GM23338 (cell line): ENCODE results near the gene PSMD12. TPM values are rescaled to one million over a fixed set of nuclear protein-coding genes. Genes with fewer than 3 reads are reported as not detected.

ENCODE experiments used
- ATAC-seq: fragments of 200-7000 bp; cut with Tn5 transposase; 3 replicates; pipeline ENCODE4 v1.9.1; 2020
- DNase-seq: peaks from one replicate; pipeline ENCODE4 v3.0.0-alpha.2; 2015; ENCODE audit warnings: low spot score
- H2AFZ ChIP-seq: fragments of 200-600 bp; sonication (generic); 2 replicates; pipeline ENCODE4 v1.8.0; 2016; ENCODE audit warnings: antibody characterized with exemption, mild to moderate bottlenecking, moderate library complexity
- H3F3A ChIP-seq: fragments of 200-600 bp; sonication (generic); replicated peaks from 2 replicates; pipeline ENCODE4 v1.8.0; 2017; ENCODE audit warnings: antibody characterized with exemption, mixed run types, low read depth
- H3K27ac ChIP-seq: fragments of 200-600 bp; sonication (generic); 2 replicates; pipeline ENCODE4 v1.6.1; 2016; ENCODE audit warnings: low read depth
- H3K27me3 ChIP-seq: fragments of 200-600 bp; sonication (generic); 2 replicates; pipeline ENCODE4 v1.8.0; 2016; ENCODE audit warnings: mild to moderate bottlenecking, mixed run types, moderate library complexity; ENCODE audit not compliant: insufficient read depth
- H3K36me3 ChIP-seq: fragments of 200-600 bp; sonication (generic); 2 replicates; pipeline ENCODE4 v1.8.0; 2016; ENCODE audit warnings: mild to moderate bottlenecking; ENCODE audit not compliant: insufficient read depth
- H3K4me1 ChIP-seq: fragments of 200-600 bp; sonication (generic); 2 replicates; pipeline ENCODE4 v1.8.0; 2016; ENCODE audit warnings: mild to moderate bottlenecking, moderate library complexity; ENCODE audit not compliant: insufficient read depth
- H3K4me2 ChIP-seq: fragments of 200-600 bp; sonication (generic); 2 replicates; pipeline ENCODE4 v1.7.1; 2017; ENCODE audit warnings: mixed run types
- H3K4me3 ChIP-seq: fragments of 200-600 bp; sonication (generic); 2 replicates; pipeline ENCODE4 v1.6.1; 2016; ENCODE audit warnings: mixed run types
- H3K79me2 ChIP-seq: fragments of 200-600 bp; sonication (generic); replicated peaks from 2 replicates; pipeline ENCODE4 v1.8.0; 2017; ENCODE audit warnings: mild to moderate bottlenecking; ENCODE audit not compliant: insufficient read depth
- H3K9me2 ChIP-seq: fragments of 200-600 bp; sonication (generic); 2 replicates; pipeline ENCODE4 v1.8.0; 2017; ENCODE audit not compliant: insufficient read depth
- H4K20me1 ChIP-seq: fragments of 200-600 bp; sonication (generic); replicated peaks from 2 replicates; pipeline ENCODE4 v1.8.0; 2017; ENCODE audit warnings: mild to moderate bottlenecking; ENCODE audit not compliant: insufficient read depth
- H3K27ac Mint-ChIP-seq: 2 replicates; pipeline ENCODE4 v1.8.0; 2020; ENCODE audit warnings: inconsistent platforms, mild to moderate bottlenecking, moderate library complexity, mixed read lengths
- H3K27me3 Mint-ChIP-seq: 3 replicates; pipeline ENCODE4 v1.8.0; 2022; ENCODE audit warnings: low read depth, mild to moderate bottlenecking, moderate library complexity, mixed read lengths, inconsistent platforms; ENCODE audit not compliant: insufficient read depth, poor library complexity
- H3K36me3 Mint-ChIP-seq: 3 replicates; pipeline ENCODE4 v1.8.0; 2021; ENCODE audit warnings: low read depth, mild to moderate bottlenecking, inconsistent platforms, moderate library complexity, mixed read lengths
- H3K4me1 Mint-ChIP-seq: 3 replicates; pipeline ENCODE4 v1.8.0; 2020; ENCODE audit warnings: mild to moderate bottlenecking, inconsistent platforms, mixed read lengths
- H3K4me3 Mint-ChIP-seq: 3 replicates; pipeline ENCODE4 v1.8.0; 2021; ENCODE audit warnings: moderate library complexity, mild to moderate bottlenecking, inconsistent platforms, mixed read lengths
- H3K9me3 Mint-ChIP-seq: 3 replicates; pipeline ENCODE4 v1.8.0; 2020; ENCODE audit warnings: moderate library complexity, mild to moderate bottlenecking, inconsistent platforms, mixed read lengths
- CREB1 ChIP-seq: fragments of 250-450 bp; sonication (Bioruptor Pico); IDR thresholded peaks from 2 replicates; pipeline ENCODE4 v1.5.0; 2020; ENCODE audit warnings: low read depth, mild to moderate bottlenecking, moderate library complexity
- CTCF ChIP-seq, 2 experiments: fragments of 200-600 bp in 1 of 2; sonication (generic) in 1 of 2; conservative IDR thresholded peaks; 2 replicates each; pipeline versions ENCODE4 v1.5.1 to v1.6.1; 2016 to 2017; ENCODE audit warnings: antibody characterized with exemption in 2 of 2, low read depth in 2 of 2, mild to moderate bottlenecking in 2 of 2, moderate library complexity in 1 of 2
- EZH2 ChIP-seq: fragments of 200-600 bp; sonication (generic); IDR thresholded peaks from one replicate; pipeline ENCODE4 v1.8.0; 2017; ENCODE audit warnings: antibody characterized with exemption, mild to moderate bottlenecking, low read depth; ENCODE audit not compliant: unreplicated experiment
- EZH2phosphoT487 ChIP-seq: fragments of 200-600 bp; sonication (generic); IDR thresholded peaks from one replicate; pipeline ENCODE4 v1.8.1; 2018; ENCODE audit warnings: antibody characterized with exemption; ENCODE audit not compliant: unreplicated experiment
- JUNB ChIP-seq: IDR thresholded peaks from one replicate; pipeline ENCODE4 v1.6.1; 2016; ENCODE audit warnings: antibody characterized with exemption; ENCODE audit not compliant: unreplicated experiment
- NANOG ChIP-seq: IDR thresholded peaks from 2 replicates; pipeline ENCODE4 v1.6.1; 2016; ENCODE audit warnings: antibody characterized with exemption, borderline replicate concordance
- POLR2AphosphoS5 ChIP-seq: IDR thresholded peaks from 2 replicates; pipeline ENCODE4 v1.6.1; 2016; ENCODE audit warnings: antibody characterized with exemption, low read depth
- STAT1 ChIP-seq: IDR thresholded peaks from one replicate; pipeline ENCODE4 v1.6.1; 2016; ENCODE audit warnings: antibody characterized with exemption; ENCODE audit not compliant: unreplicated experiment
- ZNF331 ChIP-seq: fragments of 250-450 bp; sonication (Bioruptor Pico); IDR thresholded peaks from 2 replicates; pipeline ENCODE4 v1.5.0; 2020; ENCODE audit warnings: low read depth, mild to moderate bottlenecking, moderate library complexity
- ZNF462 ChIP-seq: fragments of 250-450 bp; sonication (Bioruptor Pico); IDR thresholded peaks from 2 replicates; pipeline ENCODE4 v1.5.0; 2020; ENCODE audit warnings: mild to moderate bottlenecking, moderate library complexity
- polyA plus RNA-seq: library from polyadenylated mRNA; unstranded; fragments of >200 nt; fragmentation: Nextera tagmentation; extraction: Ambion mirVana; gene quantifications from 2 replicates; pipeline ENCODE4 v1.2.1, GENCODE V29; 2016
- total RNA-seq: library from RNA; depleted of rRNA; stranded (reverse); fragments of >200 nt; shearing (Covaris generic); gene quantifications from 2 replicates; pipeline ENCODE4 v1.2.3, GENCODE V29; 2014
- TF ChIP-seq, protein P1 (sequence below): IDR thresholded peaks from 2 replicates; pipeline ENCODE4 v1.6.1; 2016; ENCODE audit warnings: antibody characterized with exemption

PSMD12 gene
- total and polyA plus RNA-seq, 2 experiments from 2014 or later, result 73.7 to 146 TPM

DNA sequence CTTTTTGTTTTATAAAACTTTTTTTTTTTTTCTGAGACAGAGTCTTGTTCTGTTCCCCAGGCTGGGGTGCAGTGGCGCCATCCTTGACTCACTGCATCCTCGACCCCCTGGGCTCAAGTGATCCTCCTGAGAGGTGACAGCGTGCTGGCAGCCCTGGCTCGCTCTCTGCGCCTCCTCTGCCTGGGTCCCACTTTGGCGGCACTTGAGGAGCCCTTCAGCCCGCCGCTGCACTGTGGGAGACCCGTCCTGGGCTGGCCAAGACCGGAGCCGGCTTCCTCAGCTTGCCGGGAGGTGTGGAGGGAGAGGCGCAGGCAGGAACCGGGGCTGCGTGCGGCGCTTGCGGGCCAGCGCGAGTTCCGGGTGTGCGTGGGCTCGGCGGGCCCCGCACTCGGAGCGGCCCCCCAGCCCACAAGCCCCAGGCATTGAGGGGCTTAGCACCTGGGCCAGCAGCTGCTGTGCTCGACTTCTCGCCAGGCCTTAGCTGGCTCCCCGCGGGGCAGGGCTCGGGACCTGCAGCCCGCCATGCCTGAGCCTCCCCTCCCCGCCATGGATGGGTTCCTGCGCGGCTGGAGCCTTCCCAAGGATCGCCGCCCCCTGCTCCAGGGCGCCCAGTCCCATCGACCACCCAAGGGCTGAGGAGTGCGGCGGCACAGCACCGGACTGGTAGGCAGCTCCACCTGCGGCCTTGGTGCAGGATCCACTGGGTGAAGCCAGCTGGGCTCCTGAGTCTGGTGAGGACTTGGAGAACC, 71.8 kb downstream of the PSMD12 start:
- ATAC-seq (no peak), DNase-seq (no peak)
- no peaks in the 10 kb centered on the region for H3K36me3 ChIP-seq
- no peak overlapping the region for H3K4me3 Mint-ChIP-seq
- no peaks in the 10 kb centered on the region for H3K4me1 ChIP-seq
- TF ChIP-seq EZH2phosphoT487, result no peak
- TF ChIP-seq, protein P1, sequence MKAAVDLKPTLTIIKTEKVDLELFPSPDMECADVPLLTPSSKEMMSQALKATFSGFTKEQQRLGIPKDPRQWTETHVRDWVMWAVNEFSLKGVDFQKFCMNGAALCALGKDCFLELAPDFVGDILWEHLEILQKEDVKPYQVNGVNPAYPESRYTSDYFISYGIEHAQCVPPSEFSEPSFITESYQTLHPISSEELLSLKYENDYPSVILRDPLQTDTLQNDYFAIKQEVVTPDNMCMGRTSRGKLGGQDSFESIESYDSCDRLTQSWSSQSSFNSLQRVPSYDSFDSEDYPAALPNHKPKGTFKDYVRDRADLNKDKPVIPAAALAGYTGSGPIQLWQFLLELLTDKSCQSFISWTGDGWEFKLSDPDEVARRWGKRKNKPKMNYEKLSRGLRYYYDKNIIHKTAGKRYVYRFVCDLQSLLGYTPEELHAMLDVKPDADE, result no peak
- no peak for TF ChIP-seq EZH2
- no peak for TF ChIP-seq ZNF331
- no peak for TF ChIP-seq CREB1
- TF ChIP-seq NANOG, result no peak
- TF ChIP-seq ZNF462 (CRISPR knock-in tag), result no peak
- TF ChIP-seq STAT1, result no peak
- no peak for TF ChIP-seq POLR2AphosphoS5
- no peak for TF ChIP-seq JUNB
- TF ChIP-seq CTCF (conservative IDR thresholded peaks at IDR 0.05; ENCODE audit: low read depth in 2 of 2), result no peak
- no peak overlapping the region for H3K27ac Mint-ChIP-seq
- no peaks in the 10 kb centered on the region for H3K9me2 ChIP-seq
- no peaks in the 10 kb centered on the region for H3K36me3 Mint-ChIP-seq
- H3K79me2 ChIP-seq, result no peaks in the 10 kb centered on the region
- H3K9me3 Mint-ChIP-seq, result no peaks in the 10 kb centered on the region
- H4K20me1 ChIP-seq, result no peaks in the 10 kb centered on the region
- no peaks in the 10 kb centered on the region for H3K27me3 ChIP-seq
- H3K4me2 ChIP-seq, result no peak overlapping the region
- H3K4me1 Mint-ChIP-seq, result peaks cover under 1% of the 10 kb centered on the region; the same call in 1 of the 3 replicates
- H3K27ac ChIP-seq, result no peak overlapping the region
- H3K4me3 ChIP-seq, result no peak overlapping the region
- H3K27me3 Mint-ChIP-seq, result peaks cover 3% of the 10 kb centered on the region
- H3F3A ChIP-seq, result no peaks in the 10 kb centered on the region
- H2AFZ ChIP-seq, result 0 out of 2 replicates have a peak overlapping the region, but pooled peaks have one; percentile 56
